Activated CD8-positive, alpha-beta memory T cell treated with anti-CD3 and anti-CD28 coated beads, Interleukin-2, amount 50 U/mL, for 48 hours (primary cell): ENCODE results near the gene TSBP1.
"Not testable (repeated sequence)": the region's sequence is repeated elsewhere in the genome, so short reads cannot be mapped to it uniquely, and the experiment has no call there.

Source experiments
- DNase-seq: peaks from one replicate; pipeline ENCODE4 v3.0.0-alpha.2; 2020

Gene TSBP1

DNA sequence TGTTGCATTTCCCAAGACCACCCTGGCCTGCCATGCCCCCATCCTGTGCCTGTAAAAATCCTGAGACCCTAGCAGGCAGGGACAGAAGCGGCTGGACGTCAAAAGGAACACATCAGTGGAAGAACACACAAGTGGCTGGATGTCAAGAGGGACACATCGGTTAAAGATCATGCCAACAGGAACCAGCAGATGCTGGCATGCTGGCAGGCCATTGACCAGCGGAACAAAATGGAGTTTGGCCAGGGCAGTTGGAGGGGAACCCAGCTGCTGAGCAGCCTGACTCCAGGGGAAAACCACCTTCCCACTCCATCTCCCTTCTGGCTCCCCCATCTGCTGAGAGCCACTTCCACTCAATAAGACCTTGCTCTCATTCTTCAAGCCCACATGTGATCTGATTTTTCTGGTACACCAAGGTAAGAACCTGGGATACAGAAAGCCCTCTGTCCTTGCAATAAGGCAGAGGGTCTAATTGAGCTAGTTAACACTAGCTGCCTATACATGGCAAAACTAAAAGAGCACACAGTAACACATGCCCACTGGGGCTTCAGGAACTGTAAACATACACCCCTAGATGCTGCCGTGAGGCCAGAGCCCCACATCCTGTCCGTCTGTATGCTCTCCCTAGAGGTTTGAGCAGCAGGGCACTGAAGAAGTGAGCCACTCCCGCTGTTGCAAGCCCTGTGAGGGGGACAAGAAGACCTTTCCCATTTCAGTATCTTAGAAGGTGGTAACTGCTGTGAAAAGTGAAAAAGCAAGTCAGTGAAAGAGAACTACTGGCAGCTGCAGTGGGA, 4.2 kb upstream of the TSBP1 start:
- DNase-seq: no peak

DNA sequence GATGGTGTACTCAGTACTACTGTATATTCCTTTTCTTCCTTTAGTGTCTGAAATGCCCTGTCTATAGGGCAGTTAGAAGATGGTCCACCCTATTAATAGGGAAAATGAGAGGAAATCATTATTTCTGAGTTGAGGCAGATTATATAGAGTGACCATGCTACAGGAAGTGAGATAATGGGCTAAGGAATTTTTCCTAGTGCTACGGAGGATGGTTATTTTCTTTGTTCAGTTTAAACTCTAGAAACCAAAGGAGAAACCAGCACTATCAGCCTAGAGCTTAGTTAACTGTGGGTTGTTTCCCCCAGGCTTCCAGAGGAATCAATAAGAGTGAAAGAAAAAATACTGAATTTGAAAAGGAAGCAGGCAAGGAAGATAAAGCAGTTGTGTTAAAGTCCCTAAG, 474 bp downstream of the TSBP1 start:
- no peak for DNase-seq

DNA sequence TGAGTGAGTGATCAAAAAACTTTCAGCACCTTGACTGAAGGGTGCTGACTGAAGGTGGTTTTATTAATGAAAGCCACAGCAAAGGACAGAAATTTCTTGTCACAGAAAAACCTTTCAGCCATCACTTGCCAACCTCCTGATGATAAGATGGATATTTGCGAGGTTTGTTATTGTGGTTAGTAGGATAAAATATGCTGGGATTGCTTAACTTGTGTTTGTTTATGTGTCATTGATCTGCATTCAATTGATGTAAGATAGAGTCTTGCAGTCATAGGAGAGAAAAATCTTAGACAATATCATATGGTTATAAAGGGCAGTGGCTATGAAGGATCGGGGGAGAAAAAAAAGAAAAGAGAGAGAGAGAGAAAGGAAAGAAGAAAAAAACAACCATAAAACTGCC, 1.2 kb downstream of the TSBP1 start:
- no peak for DNase-seq

DNA sequence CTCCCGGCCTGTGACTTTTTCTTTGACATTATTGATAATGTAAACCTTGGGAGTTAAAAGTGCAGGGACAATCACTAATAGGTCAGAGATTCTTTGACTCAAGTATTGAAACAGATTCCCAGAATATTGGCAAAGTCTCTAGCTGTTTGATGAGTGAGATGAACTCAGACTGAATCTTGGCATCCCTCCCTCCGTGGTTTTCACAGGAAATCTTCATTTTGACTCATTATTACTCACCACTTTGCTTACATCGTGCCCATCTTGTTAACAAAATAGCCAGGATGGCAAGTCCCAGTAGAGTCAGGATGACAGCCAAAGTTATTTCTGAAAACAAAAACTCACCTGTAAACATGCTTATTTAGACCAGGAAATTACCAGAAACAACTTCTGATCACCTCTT, 2.0 kb downstream of the TSBP1 start:
- DNase-seq: no peak

DNA sequence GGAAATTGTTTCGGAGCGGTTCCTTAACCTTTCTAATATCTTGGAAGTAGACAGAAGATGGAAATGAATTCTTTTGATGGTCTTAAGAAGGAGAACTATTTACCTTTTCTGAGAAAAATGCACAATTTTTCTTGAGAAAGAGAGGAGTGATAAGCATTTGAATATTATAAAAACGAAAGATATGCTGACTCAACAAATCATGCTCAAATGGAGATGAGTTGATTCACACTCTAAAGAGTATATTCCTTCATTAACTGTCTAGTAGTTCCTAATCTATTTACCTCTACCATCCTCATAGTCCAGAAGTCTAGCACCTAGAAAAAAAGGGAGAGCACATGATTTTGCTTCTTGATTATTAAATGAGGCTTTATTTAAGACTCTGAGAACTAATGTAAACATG, 4.1 kb downstream of the TSBP1 start:
- DNase-seq: no peak

DNA sequence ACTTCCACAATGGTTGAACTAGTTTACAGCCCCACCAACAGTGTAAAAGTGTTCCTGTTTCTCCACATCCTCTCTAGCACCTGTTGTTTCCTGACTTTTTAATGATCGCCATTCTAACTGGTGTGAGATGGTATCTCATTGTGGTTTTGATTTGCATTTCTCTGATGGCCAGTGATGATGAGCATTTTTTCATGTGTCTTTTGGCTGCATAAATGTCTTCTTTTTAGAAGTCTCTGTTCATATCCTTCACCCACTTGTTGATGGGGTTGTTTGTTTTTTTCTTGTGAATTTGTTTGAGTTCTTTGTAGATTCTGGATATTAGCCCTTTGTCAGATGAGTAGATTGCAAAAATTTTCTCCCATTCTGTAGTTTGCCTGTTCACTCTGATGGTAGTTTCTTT, 12.5 kb downstream of the TSBP1 start:
- DNase-seq: not testable (repeated sequence)

DNA sequence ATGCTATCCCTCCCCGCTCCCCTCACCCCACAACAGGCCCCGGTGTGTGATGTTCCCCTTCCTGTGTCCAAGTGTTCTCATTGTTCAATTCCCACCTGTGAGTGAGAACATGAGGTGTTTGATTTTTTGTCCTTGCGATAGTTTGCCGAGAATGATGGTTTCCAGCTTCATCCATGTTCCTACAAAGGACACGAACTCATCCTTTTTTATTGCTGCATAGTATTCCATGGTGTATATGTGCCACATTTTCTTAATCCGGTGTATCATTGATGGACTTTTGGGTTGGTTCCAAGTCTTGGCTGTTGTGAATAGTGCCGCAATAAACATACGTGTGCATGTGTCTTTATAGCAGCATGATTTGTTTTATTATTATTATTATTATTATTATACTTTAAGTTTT, 13.2 kb downstream of the TSBP1 start:
- DNase-seq: not testable (repeated sequence)

DNA sequence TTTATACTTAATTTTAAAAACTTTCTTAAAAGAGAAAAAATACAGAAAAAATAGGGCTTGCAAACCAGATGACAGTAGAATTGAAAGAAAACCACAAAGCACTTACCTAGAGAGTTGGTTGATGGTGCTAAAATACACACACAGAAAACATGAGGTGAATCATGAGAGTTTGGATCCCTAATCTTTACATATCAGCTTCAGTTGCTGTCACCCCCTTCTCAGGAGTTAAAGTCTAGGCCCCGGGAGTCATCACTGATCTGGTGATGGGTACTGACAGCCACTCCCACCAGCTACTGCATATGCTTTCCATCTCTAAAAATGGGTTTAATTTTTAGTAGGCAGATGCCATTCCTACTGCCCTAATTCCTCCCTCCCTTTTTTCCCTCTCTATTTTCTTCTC, 16.7 kb downstream of the TSBP1 start:
- DNase-seq: no peak

DNA sequence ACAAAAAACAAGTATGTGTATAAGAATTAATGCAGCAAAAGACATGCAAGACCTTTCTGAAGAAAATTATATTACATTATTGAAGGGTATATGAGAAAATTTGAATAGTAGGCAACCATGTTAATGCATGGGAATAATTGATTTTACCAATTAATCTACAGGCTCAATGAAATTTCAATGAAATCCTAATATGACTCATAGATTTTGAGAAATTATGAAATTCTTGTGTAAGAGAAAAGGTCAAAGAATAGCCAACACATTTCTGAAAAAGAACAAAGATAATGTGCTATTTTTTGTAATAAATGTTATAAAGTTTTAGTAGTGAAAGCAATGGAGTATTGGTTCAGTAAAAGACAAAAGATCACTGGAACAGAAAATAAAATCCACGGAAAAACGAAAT, 18.4 kb downstream of the TSBP1 start:
- no peak for DNase-seq

DNA sequence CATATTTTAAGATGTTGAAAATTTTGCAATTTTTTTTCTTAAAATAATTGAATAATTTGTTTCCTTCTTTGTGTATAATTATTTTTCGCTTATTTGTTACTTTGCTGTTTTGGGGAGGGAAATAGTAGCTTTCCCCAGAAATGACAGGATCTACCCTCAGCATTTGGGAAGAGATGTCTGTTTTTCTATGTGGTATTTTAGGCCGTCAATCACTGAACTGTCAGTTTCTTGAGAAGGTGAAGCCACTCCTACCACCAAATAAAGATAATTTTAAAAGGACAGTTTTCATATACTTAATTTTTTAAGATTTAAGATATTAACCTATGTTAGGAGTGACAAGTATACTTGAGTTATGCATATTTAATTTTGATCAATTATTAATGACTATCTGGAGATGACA, 31.5 kb downstream of the TSBP1 start:
- DNase-seq: no peak

DNA sequence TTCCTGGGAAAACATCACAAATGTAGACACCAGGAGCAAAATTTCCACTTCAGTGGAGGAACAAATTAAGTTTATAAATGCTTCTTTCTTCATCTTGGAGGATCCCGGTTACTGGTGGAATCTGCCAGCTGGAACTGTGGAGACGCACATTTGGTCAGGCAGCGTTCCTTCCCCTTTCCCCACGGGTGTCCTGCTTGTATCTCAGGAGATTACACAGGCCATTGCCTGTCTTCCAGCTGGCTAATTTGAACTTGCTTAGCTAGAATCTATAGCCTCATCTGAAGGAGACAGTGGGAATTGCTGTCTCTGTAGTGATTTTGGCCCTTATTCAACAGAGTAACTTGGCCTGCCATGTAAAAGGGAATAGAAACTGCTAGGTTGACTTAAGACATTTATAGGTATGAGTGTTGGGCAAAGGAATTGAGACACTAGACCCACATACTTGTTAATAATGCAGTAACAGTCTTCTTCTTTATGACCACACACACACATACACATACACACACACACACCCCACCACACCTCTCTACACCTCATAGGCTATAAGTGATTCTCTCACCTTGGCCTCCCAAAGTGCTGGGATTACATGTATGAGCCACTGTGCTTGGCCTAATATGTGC, 34.4 kb downstream of the TSBP1 start:
- no peak for DNase-seq

DNA sequence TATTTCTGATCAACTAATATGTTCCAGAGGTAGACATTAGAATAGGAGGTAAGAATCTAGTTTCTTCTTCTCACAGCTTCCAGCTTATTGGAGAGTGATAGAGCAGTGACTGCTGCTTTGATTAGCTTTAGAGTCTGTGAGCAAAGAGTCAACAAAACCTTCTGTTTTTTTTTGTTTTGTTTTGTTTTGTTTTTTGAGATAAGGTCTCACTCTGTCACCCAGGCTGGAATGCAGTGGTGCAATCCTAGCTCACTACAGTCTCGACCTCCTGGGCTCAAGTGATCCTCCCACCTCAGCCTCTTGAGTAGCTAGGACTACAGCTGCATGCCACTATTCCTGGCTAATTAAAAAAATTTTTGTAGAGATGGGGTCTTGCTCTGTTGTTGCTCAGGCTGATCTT, 39.3 kb downstream of the TSBP1 start:
- no peak for DNase-seq

DNA sequence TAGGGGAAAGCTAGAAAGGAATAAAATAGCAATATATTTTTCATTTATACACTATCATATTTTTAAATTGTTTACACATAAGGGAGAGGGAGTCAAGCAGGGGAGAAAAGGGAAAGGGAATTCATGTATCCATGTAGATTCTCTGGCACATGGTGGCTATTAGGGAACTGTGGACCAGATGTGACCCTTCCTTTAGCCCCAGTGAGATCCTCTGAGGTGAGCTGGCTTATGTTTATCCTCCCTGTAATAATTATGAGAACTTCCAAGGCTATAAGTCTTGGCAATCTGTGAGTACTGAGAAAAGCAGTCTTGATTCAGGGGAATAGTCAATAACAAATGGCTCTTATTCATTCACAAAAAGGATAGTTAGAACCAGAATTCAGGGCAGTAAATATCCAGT, 42.6 kb downstream of the TSBP1 start:
- no peak for DNase-seq

DNA sequence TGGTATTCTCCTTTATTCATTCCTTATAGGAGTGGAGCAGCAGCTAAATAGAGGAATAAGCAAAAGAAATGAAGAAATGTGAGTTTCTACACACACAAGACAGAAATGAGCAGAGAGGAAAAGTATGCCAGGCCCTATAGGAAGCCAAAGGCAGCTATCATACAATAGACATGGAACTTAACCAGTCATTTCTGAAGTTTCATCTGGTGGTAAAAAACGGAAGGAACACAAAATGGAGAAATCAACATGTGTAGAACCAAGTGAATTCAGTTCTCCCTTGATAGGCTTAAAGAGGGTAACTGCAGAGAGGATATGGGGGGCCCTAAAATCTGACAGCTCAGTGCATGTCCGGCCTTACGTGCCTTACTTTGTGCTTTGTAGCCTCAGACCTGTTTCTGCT, 44.6 kb downstream of the TSBP1 start:
- no peak for DNase-seq

DNA sequence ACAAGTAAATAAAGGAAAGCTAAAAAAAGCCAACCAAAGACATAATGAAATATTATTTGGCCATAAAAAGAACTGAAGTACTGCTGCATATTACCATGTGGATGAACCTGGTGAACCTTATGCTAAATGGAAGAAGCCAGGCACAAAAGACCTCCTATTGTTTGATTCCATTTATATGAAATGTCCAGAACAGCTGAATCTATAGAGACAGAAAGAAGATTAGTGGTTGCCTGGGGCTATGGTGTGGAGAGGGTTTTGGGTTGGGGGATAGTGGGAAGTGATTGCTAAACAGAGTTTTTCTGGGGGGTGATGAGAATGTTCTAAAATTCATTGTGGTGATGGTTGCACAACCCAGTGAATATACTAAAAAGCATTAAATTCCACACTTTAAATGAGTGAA, 53.2 kb downstream of the TSBP1 start:
- no peak for DNase-seq

DNA sequence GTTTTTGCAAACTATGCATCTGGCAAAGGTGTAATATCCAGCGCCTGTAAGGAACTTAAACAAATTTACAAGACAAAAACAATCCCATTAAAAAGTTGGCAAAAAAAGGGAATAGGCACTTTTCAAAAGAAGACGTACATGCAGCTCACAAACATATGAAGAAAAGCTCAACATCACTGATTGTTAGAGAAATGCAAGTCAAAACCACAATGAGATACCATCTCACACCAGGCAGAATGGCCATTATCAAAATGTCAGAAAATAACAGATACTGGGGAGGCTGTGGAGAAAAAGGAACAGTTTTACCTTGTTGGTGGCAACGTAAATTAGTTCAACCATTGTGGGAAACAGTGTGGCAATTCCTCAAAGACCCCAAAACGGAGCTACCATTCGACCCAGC, 54.2 kb downstream of the TSBP1 start:
- no peak for DNase-seq

DNA sequence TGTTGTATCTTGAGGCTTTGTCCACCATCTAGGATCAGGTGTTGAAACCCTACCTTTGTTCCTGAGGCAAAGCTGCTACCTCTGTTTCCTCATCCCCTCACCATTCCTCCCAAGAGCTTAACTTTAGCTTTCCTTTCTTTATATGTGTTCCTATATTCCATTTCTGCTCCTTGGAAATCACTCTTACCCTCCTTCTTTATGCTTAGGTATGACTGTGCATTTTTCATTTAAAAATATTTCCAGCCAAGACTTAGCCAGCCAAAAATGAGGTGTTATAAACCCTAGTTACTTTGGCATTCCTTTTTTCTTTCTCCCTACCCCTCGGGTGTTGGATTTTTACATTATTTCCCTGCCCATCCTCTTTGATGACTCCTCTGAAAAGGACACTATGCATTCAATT, 57.7 kb downstream of the TSBP1 start:
- no peak for DNase-seq

DNA sequence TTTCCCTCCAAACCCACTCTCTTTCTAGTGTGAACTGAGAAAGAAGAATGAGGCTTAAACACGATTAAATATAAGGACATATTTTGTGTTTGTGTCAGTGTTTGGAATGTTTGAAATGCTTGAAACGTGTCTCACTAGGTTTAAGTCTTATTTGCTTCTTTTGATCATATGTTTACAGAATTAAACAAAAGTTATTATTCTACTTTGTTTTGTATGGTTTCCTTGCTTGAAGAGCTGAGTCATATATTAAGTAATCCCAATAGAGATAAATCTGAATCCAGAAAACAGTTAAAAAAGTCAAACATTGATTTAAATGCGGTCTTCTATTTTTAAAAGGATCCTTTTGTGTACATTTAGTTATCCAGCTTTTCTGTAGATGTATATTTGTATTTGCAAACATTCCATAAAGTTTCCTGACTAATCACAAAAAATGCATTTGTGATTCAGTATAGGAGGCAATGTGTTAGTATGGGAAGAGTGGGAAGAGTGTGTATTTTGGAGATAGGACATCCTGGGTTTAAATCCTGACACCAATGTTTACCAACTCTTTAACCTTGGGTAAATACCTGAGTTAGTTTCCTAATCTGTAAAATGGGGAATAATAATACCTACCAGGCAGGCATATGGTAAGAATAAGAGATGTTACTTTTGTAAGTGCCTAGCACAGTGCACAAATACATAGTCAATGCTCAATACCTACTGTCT, 72.9 kb downstream of the TSBP1 start:
- DNase-seq: no peak

DNA sequence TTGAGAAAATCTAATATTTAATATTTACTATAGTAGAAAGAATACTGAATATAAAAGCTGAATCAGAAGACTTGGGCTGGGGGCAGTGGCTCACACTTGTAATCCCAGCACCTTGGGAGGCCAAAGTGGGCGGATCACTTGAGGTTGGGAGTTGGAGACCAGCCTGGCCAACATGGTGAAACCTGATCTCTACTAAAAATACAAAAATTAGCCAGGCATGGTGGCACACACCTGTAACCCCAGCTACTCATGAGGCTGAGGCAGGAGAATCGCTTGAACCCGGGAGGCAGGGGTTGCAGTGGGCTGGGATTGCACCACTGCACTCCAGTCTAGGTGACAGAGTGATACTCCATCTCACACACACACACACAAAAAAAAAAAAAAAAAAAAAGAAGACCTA, 76.7 kb downstream of the TSBP1 start:
- not testable (repeated sequence) for DNase-seq

DNA sequence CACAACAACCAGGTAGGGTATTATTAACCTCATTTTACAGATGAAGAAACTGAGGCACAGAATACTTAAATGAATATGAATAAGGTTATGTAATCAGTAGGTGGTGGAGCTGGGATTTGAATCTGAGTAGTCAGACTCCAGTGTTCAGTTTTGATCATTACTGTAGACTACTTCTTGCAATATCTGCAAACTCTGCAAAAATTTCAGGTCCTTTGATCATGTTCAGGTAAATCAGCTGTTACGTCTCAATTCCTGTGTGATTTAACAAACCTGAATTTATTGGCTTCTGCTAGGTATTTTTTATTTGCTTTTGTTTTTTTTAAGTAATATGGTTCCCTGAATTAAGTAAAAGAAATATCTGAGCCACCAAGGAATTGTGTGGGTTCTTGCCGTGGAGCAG, 77.1 kb downstream of the TSBP1 start:
- no peak for DNase-seq

DNA sequence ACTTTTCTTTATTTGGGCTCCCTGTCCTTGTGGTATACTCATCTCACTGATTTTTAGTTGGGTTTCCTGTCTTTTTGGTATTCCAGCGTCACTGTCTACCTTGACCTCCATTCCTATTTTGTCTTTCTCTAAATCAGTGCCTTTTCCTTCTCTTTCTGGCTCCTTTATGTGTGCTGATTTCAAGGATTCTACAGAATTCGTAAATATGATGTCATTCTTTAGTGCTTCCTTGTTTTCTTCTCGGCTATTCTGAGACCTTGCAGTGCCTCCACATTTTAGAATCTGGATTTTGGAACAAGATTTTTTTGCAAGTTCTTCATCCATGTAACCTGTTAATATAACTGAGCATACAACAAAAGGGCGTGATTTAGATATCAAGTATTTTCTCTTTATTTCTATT, 78.0 kb downstream of the TSBP1 start:
- DNase-seq: no peak

DNA sequence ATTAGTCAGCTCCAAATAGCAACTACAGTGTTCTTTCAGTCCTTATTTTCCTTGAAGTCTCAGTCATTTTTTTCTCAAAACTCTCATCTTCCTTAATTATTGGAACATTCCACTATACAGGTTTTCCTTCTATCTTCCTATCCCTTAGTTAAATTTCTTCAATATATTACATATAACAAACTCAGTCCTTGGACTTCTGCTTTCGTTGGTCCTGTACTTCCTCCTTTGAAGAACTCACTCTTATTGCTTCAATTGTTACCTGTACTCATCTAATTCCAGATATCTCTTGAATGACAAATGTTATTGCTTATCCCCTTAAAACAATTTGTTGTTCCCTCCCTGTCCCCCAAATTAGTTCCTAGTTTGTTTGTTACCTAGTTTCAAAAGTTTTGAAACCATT, 80.2 kb downstream of the TSBP1 start:
- DNase-seq: no peak

DNA sequence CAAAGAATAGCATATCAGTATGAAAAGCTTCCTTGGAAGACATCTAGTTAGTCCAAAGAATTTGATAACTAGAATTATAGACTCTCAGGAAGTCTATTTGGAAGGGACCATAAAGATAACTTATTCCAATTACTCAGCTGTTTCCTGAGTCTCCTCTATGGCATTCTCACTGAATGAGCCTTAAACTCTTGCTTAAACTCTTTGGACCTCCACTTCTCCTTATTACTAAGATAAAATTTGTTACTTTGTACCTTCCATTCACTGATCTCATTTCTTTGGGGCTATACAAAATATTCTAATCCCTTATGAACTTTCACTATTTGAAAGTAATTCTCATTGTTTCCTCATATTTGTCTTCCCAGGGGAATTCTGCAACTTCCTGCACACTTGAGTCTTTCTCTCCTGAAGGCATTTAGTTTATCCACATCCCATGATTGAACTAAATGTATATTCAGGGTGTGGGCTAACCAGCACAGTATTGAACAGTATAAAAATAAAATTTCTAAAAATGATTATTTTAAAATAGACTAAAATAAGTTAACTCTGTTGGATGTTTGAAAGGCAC, 80.7 kb downstream of the TSBP1 start:
- DNase-seq: no peak

DNA sequence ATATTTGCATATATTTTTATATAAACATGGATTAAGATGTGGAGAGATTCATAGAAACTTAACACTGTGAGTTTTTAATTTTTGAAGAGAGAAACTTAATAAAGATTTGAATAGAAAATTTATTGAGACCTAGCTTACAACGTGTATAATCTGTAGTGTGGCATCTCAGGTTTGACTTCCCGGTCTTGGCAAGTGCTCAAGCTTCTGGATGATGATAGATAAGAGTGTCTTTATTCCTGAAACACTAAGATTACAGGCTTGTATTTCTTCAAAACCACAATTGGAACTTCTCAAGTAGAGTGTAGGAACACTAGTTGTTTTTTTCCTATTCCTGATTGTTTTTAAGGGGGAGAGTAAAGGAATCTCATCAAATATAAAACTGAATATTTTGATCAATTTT, 83.3 kb downstream of the TSBP1 start:
- DNase-seq: no peak
